DND-41 (cell line): ENCODE measurements around the gene KRTAP5-6.

Experiments used
- ATAC-seq: fragments of 200-7000 bp; cut with Tn5 transposase; 3 replicates; pipeline ENCODE4 v1.9.1; 2021; ENCODE audit warnings: low read depth; ENCODE audit not compliant: insufficient read depth
- DNase-seq: peaks from one replicate; pipeline ENCODE4 v3.0.0-alpha.2; 2020
- H2AFZ ChIP-seq: 2 replicates; pipeline ENCODE4 v1.6.0; 2012; ENCODE audit warnings: low read depth, low read length
- H3K27ac ChIP-seq: 2 replicates; pipeline ENCODE4 v1.5.1; 2012; ENCODE audit warnings: low read length, inconsistent platforms
- H3K27me3 ChIP-seq: fragments of 200-600 bp; sonication (generic); 2 replicates; pipeline ENCODE4 v1.6.0; 2012; ENCODE audit warnings: low read length, mild to moderate bottlenecking, inconsistent platforms; ENCODE audit not compliant: insufficient read depth, poor library complexity
- H3K36me3 ChIP-seq: 2 replicates; pipeline ENCODE4 v1.5.1; 2012; ENCODE audit warnings: low read length, inconsistent platforms; ENCODE audit not compliant: insufficient read depth
- H3K4me1 ChIP-seq: 2 replicates; pipeline ENCODE4 v1.5.1; 2012; ENCODE audit warnings: mild to moderate bottlenecking, low read length; ENCODE audit not compliant: insufficient read depth
- H3K4me2 ChIP-seq: 2 replicates; pipeline ENCODE4 v1.6.0; 2012; ENCODE audit warnings: mild to moderate bottlenecking, moderate library complexity, low read length, inconsistent platforms; ENCODE audit not compliant: insufficient read depth
- H3K4me3 ChIP-seq, 2 experiments: fragments of 200-600 bp in 1 of 2; shearing (Covaris generic) in 1 of 2; 2 replicates each; pipeline ENCODE4 v1.5.1; 2012 to 2016; ENCODE audit warnings: inconsistent platforms in 2 of 2, low read length in 2 of 2, mild to moderate bottlenecking in 2 of 2, low read depth in 1 of 2, moderate library complexity in 1 of 2
- H3K79me2 ChIP-seq: 2 replicates; pipeline ENCODE4 v1.6.0; 2012; ENCODE audit warnings: low read length, inconsistent platforms; ENCODE audit not compliant: insufficient read depth
- H3K9ac ChIP-seq: 2 replicates; pipeline ENCODE4 v1.6.0; 2012; ENCODE audit warnings: low read depth, mild to moderate bottlenecking, inconsistent platforms, low read length, moderate library complexity
- H3K9me3 ChIP-seq: 2 replicates; pipeline ENCODE4 v1.5.1; 2012; ENCODE audit warnings: low read length, moderate library complexity, mild to moderate bottlenecking, inconsistent platforms; ENCODE audit not compliant: insufficient read depth, severe bottlenecking
- H4K20me1 ChIP-seq: 2 replicates; pipeline ENCODE4 v1.6.0; 2012; ENCODE audit warnings: low read length; ENCODE audit not compliant: insufficient read depth
- EZH2 ChIP-seq: IDR thresholded peaks from 3 replicates; pipeline ENCODE4 v1.6.1; 2012; ENCODE audit warnings: borderline replicate concordance, low read depth, mild to moderate bottlenecking, moderate library complexity, low read length, inconsistent platforms; ENCODE audit not compliant: severe bottlenecking
- TF ChIP-seq, protein P1 (sequence below): IDR thresholded peaks from 2 replicates; pipeline ENCODE4 v1.5.1; 2012; ENCODE audit warnings: borderline replicate concordance, low read length, moderate library complexity, mild to moderate bottlenecking; ENCODE audit not compliant: poor library complexity, severe bottlenecking; ENCODE audit errors: extremely low read depth

The KRTAP5-6 gene, protein sequence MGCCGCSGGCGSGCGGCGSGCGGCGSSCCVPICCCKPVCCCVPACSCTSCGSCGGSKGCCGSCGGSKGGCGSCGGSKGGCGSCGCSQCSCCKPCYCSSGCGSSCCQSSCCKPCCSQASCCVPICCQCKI

DNA sequence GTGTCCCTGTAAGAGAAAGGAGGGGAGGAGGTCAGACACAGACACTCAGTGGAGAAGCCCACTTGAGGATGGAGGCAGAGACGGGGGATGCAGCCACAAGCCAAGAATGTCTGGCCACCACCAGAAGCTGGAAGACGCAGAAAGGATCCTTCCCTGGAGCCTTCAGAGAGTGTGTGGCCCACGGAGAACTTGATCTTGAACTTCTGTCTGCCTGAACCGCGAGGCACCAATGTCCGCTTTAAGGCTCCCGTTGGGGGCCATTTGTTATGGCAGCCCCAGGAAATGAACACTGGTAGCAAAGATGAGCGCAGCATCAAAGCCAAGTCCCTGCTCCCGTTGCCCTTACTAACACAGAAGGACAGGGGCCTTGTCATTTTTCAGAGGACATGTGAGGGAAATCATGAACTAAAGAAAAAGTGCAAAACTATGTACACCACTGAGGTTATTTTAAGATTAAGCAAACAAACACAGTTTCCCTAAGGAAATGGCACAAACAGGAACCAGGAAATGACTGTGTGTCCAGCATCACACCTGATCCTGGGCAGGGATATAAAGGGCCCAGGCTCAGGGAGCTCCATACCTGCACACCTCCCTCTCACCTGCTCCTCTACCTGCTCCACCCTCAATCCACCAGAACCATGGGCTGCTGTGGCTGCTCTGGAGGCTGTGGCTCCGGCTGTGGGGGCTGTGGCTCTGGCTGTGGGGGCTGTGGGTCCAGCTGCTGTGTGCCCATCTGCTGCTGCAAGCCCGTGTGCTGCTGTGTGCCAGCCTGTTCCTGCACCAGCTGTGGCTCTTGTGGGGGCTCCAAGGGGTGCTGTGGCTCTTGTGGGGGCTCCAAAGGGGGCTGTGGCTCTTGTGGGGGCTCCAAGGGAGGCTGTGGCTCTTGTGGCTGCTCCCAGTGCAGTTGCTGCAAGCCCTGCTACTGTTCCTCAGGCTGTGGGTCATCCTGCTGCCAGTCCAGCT, at the start of gene KRTAP5-6:
KRTAP5-6 (plus strand) TSS at position 588 of the 963 bp plus-strand sequence; CDS start at position 639, 51 bp downstream.
- Histone ChIP-seq H4K20me1 (no peaks in the 10 kb centered on the region), H3K27me3 (no peaks in the 10 kb centered on the region), H3K4me2 (no peak within 1 kb of the TSS), H3K9me3 (peaks cover 12% of the 10 kb centered on the region), H3K9ac (no peak within 1 kb of the TSS), H3K4me3 (no peak within 1 kb of the TSS), H3K27ac (peak within 1 kb of the TSS; percentile 59), H3K79me2 (no peaks in the 10 kb centered on the region), H3K4me1 (peaks cover 45% of the 10 kb centered on the region), H3K36me3 (no peaks in the 10 kb centered on the region), H2AFZ (no peak within 1 kb of the TSS)
- DNase-seq: peak; percentile 22
- no peak for TF ChIP-seq EZH2
- TF ChIP-seq, protein P1, sequence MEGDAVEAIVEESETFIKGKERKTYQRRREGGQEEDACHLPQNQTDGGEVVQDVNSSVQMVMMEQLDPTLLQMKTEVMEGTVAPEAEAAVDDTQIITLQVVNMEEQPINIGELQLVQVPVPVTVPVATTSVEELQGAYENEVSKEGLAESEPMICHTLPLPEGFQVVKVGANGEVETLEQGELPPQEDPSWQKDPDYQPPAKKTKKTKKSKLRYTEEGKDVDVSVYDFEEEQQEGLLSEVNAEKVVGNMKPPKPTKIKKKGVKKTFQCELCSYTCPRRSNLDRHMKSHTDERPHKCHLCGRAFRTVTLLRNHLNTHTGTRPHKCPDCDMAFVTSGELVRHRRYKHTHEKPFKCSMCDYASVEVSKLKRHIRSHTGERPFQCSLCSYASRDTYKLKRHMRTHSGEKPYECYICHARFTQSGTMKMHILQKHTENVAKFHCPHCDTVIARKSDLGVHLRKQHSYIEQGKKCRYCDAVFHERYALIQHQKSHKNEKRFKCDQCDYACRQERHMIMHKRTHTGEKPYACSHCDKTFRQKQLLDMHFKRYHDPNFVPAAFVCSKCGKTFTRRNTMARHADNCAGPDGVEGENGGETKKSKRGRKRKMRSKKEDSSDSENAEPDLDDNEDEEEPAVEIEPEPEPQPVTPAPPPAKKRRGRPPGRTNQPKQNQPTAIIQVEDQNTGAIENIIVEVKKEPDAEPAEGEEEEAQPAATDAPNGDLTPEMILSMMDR: no peak
- no peak for ATAC-seq

DNA sequence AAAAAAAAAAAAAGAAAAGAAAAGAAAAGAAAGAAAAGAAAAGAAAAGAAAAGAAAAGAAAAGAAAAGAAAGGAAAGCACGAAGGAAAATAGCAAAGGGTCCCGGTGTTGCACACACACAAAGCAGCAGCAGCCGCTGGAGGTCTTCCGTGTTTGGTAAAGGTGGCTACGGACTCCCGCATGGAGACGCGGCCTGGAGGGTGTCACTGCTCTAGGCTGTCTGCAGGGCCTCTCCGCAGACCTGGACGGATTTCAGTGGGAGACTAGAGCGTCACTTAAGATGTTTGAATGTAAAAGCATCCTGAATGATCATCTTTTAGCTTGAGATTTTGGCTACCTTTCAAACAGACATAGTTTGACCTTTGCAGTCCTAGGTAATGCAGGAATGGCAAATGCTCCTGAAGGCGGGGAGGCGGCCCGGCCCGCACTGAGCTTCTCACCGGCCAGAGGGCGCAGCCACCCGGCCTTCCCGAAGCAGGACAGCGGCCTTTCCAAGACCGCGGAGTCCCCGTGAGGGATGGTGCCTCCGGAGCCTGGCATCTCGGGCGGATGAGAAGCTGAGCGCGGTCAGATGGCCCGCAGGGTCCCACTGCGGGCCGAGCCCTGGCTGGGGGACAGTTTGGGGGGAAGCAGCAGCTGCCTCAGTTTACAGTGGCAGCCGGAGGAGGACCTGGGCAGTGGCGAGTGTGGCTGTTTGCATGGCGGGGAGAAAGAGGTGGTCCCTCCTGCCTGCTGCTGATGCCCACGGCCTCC, 48.9 kb upstream of the KRTAP5-6 start:
- no peaks in the 10 kb centered on the region for H3K79me2 ChIP-seq
- H3K4me1 ChIP-seq: 0 out of 2 replicates have a peak, but pooled peaks cover 4% of the 10 kb centered on the region
- no peak overlapping the region for H2AFZ ChIP-seq
- H3K36me3 ChIP-seq: no peaks in the 10 kb centered on the region
- H4K20me1 ChIP-seq: 0 out of 2 replicates have a peak, but pooled peaks cover 7% of the 10 kb centered on the region
- H3K4me2 ChIP-seq: no peak overlapping the region
- H3K27me3 ChIP-seq: no peaks in the 10 kb centered on the region
- no peak overlapping the region for H3K4me3 ChIP-seq
- H3K27ac ChIP-seq: no peak overlapping the region
- TF ChIP-seq EZH2: no peak
- TF ChIP-seq, protein P1: no peak
- no peaks in the 10 kb centered on the region for H3K9me3 ChIP-seq
- ATAC-seq (no peak), DNase-seq (no peak)
- H3K9ac ChIP-seq: no peak overlapping the region

DNA sequence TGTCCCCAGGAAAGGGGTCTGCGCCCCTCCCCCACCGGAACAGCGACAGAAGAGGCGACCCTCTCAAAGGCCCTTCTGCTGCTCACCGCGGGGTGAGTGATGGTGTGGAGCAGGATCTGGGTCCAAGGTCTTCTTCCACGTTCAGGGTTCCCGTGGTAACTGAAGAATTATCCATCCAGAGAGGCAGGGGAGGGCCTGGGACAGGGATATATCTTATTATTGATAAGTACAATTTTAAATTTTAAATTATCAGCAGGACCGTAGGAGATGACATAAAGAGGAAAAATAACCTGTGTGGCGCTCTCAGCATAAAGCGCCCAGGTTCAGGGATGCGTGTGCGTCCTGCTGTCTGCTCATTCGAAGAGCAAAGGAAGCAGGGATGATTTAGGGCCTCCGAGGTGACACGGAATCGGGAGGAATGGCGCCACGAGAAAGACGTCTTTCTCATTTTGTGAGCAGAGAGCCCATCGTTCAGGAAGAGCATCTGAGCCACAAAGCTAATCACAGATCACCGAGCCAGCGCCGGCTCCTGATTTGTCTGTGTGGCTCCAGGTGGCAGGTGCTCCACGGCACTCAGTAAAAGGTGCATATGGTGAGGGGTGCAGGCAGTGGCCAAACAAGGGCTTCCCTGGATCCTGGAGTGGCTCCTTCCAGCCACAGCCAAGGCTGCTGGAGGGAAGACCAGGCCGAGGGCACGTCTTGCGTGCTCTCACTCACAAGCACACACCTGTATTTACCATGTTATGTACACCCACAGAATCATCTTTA, 48.2 kb upstream of the KRTAP5-6 start:
- Histone ChIP-seq H3K27ac (no peak overlapping the region), H3K4me1 (0 out of 2 replicates have a peak, but pooled peaks cover 4% of the 10 kb centered on the region), H4K20me1 (0 out of 2 replicates have a peak, but pooled peaks cover 7% of the 10 kb centered on the region), H3K27me3 (no peaks in the 10 kb centered on the region), H2AFZ (no peak overlapping the region), H3K79me2 (no peaks in the 10 kb centered on the region), H3K36me3 (no peaks in the 10 kb centered on the region), H3K4me3 (no peak overlapping the region), H3K9me3 (no peaks in the 10 kb centered on the region), H3K4me2 (no peak overlapping the region), H3K9ac (no peak overlapping the region)
- no peak for DNase-seq
- ATAC-seq: no peak
- no peak for TF ChIP-seq EZH2
- TF ChIP-seq, protein P1: no peak
